T47D (cell line): ENCODE measurements around the gene CTBP2.

Experiments used
- DNase-seq, 2 experiments: peaks; one replicate each; pipeline versions ENCODE4 v3.0.0 to v3.0.0-alpha.2; 2011 to 2012; ENCODE audit warnings: low read depth in 1 of 2, low spot score in 1 of 2
- JUND ChIP-seq: IDR thresholded peaks from 2 replicates; pipeline ENCODE4 v1.6.1; 2012; ENCODE audit warnings: low read depth
- in situ Hi-C: cut with HindIII; loops from 2 replicates; pipeline ENCODE4 v1.10.0; 2016; ENCODE audit warnings: low sequenced_read_pairs, low pct_unique_long_range_greater_than_20kb

Gene CTBP2

GRCh38 chr10:124942317-124943169, 217.8 kb downstream of the CTBP2 start:
- in situ Hi-C loops: no loop called here
- no peak for DNase-seq
- TF ChIP-seq JUND: no peak

DNA sequence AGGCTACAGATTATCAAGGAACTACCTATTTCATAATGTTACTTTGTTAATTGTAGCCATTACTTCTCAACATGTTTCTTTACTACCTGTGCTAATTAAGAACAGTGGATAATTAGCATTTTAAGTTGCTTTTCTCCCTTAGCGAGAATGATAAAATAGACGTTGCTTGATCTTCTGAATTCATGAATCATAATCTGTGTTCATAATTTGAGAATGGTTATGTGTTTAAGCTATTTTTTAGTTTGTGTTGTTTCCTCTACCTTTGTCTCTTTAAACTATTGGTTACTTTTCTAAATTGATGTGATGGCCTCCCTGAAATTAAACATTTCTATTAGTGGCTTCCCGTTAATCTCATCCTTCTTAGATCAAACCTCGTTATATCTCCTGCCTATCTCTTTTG, 218.5 kb downstream of the CTBP2 start, which contains the start of gene ZRANB1:
TSS of gene ZRANB1 (plus strand) at position 301 of the 400 bp plus-strand sequence. CDS start 371 bp downstream, outside the sequence.
- no peak for DNase-seq
- TF ChIP-seq JUND: no peak
- in situ Hi-C loops: no loop called here

GRCh38 chr10:124939290-124939689, 221.1 kb downstream of the CTBP2 start:
- no peak for DNase-seq
- in situ Hi-C loops: no loop called here
- TF ChIP-seq JUND: no peak

- in situ Hi-C loops: no loop called here
- TF ChIP-seq JUND: no peak
- no peak for DNase-seq
Observed at GRCh38 chr10:124936813-124937212, 223.6 kb downstream of the CTBP2 start.

- TF ChIP-seq JUND: no peak
- no peak for DNase-seq
- in situ Hi-C loops: no loop called here
Observed at GRCh38 chr10:124935946-124936345, 224.4 kb downstream of the CTBP2 start.
